WTC11 (cell line): ENCODE measurements around the gene ACOT2.
"Not testable (repeated sequence)": the region's sequence is repeated elsewhere in the genome, so short reads cannot be mapped to it uniquely, and the experiment has no call there.

Experiments
- ELF4 ChIP-seq: sonication (generic); formaldehyde crosslinking; IDR thresholded peaks from 2 replicates; pipeline ENCODE4 v1.8.1; 2022; ENCODE audit warnings: low read depth, mild to moderate bottlenecking, moderate library complexity, missing genetic modification reagents
- HMGXB4 ChIP-seq: sonication (generic); formaldehyde crosslinking; IDR thresholded peaks from 2 replicates; pipeline ENCODE4 v1.8.1; 2023; ENCODE audit warnings: mild to moderate bottlenecking, moderate library complexity, missing genetic modification reagents
- ZNF263 ChIP-seq: sonication (generic); formaldehyde crosslinking; IDR thresholded peaks from 2 replicates; pipeline ENCODE4 v1.8.1; 2022; ENCODE audit warnings: low read depth, mild to moderate bottlenecking, moderate library complexity, missing genetic modification reagents
- TF ChIP-seq, protein P1 (sequence below): sonication (generic); formaldehyde crosslinking; IDR thresholded peaks from 2 replicates; pipeline ENCODE4 v1.8.1; 2023; ENCODE audit warnings: mild to moderate bottlenecking, missing genetic modification reagents, moderate library complexity
- TF ChIP-seq, protein P2 (sequence below): fragments of 250-450 bp; sonication (Bioruptor Pico); conservative IDR thresholded peaks from 2 replicates; pipeline ENCODE4 v1.9.0; 2021; ENCODE audit warnings: mild to moderate bottlenecking
- TF ChIP-seq, protein P3 (sequence below): fragments of 200-600 bp; IDR thresholded peaks from 2 replicates; pipeline ENCODE4 v1.8.0; 2022; ENCODE audit warnings: antibody characterized with exemption
- TF ChIP-seq, protein P4 (sequence below): sonication (generic); formaldehyde crosslinking; IDR thresholded peaks from 2 replicates; pipeline ENCODE4 v1.8.1; 2023; ENCODE audit warnings: mild to moderate bottlenecking, missing genetic modification reagents

DNA sequence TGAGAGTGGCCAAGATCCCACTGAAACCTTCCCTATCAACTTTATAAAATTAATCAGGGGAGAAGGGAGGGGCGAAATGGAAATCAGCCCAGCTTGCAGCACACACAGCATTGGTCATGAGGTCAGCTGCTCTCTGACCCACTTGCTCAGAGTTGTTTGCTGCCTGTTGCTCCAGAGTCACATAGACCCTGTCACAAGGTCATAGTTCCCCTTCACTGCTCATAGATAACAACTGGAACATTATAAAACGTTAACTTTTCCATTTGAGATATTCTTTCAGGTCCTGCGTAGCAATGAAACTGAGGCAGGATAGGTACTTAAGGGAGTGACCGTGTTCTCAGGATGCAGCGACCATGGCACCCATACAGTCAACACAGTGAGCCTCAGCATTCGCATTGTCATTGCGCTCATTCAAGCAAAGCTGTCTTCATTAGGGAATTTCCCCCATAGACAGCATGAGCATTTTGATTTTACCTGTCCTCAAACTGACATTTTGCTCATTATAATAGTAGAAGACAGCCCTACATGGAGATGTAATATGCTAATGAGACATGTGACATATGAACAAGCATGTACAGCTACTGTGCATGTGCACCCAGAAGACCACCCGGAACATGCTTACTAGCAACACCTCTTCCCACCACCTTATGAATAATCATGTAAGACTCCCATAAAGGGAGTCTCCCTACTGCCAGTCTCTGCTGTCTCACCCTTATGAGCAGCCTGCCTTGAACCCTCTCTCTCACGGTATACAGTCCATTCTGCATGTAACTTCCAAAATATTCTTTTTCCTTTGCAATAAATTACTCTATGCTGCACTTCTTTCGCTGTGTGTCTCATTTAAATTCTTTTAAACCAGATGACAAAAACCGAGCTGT, 13.3 kb downstream of the ACOT2 start:
- TF ChIP-seq, protein P1, sequence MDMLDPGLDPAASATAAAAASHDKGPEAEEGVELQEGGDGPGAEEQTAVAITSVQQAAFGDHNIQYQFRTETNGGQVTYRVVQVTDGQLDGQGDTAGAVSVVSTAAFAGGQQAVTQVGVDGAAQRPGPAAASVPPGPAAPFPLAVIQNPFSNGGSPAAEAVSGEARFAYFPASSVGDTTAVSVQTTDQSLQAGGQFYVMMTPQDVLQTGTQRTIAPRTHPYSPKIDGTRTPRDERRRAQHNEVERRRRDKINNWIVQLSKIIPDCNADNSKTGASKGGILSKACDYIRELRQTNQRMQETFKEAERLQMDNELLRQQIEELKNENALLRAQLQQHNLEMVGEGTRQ (CRISPR knock-in tag): not testable (repeated sequence)
- TF ChIP-seq ELF4; ZNF263 (CRISPR knock-in tag); HMGXB4: not testable (repeated sequence)
- TF ChIP-seq, protein P2, sequence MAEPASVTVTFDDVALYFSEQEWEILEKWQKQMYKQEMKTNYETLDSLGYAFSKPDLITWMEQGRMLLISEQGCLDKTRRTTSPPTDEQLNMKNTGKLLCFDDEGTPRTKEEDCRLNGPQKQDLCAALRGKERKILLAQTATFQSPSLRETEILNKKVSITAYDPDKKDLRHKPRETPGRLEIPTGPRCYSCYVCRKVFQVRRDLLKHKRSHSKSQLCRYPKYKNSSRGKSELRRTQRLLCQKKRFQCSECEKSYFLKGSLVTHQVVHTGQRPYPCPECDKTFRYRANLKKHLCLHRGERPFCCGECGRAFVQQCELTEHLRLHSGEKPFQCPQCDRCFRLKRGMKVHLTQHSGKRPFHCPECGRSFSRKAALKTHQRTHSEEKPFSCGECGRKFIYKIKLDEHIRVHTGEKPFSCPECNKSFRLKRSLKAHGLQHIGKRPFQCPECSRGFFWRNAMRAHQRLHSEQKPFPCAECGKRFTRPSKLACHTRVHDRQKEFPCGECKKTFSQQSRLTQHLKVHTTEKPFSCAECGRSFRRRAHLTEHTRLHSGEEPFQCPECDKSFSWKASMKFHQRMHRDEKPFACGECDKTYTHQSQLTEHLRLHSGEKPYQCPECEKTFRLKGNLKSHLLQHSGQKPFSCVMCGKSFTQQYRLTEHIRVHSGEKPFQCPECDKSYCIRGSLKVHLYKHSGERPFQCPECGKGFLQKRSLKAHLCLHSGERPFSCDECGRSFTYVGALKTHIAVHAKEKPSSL (CRISPR knock-in tag): not testable (repeated sequence)
- TF ChIP-seq, protein P3, sequence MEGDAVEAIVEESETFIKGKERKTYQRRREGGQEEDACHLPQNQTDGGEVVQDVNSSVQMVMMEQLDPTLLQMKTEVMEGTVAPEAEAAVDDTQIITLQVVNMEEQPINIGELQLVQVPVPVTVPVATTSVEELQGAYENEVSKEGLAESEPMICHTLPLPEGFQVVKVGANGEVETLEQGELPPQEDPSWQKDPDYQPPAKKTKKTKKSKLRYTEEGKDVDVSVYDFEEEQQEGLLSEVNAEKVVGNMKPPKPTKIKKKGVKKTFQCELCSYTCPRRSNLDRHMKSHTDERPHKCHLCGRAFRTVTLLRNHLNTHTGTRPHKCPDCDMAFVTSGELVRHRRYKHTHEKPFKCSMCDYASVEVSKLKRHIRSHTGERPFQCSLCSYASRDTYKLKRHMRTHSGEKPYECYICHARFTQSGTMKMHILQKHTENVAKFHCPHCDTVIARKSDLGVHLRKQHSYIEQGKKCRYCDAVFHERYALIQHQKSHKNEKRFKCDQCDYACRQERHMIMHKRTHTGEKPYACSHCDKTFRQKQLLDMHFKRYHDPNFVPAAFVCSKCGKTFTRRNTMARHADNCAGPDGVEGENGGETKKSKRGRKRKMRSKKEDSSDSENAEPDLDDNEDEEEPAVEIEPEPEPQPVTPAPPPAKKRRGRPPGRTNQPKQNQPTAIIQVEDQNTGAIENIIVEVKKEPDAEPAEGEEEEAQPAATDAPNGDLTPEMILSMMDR: not testable (repeated sequence)
- TF ChIP-seq, protein P4, sequence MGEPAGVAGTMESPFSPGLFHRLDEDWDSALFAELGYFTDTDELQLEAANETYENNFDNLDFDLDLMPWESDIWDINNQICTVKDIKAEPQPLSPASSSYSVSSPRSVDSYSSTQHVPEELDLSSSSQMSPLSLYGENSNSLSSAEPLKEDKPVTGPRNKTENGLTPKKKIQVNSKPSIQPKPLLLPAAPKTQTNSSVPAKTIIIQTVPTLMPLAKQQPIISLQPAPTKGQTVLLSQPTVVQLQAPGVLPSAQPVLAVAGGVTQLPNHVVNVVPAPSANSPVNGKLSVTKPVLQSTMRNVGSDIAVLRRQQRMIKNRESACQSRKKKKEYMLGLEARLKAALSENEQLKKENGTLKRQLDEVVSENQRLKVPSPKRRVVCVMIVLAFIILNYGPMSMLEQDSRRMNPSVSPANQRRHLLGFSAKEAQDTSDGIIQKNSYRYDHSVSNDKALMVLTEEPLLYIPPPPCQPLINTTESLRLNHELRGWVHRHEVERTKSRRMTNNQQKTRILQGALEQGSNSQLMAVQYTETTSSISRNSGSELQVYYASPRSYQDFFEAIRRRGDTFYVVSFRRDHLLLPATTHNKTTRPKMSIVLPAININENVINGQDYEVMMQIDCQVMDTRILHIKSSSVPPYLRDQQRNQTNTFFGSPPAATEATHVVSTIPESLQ (CRISPR knock-in tag): not testable (repeated sequence)
